Heart right ventricle (tissue), 16 donors: ENCODE results near the gene ABCG5. TPM values are rescaled to one million over a fixed set of nuclear protein-coding genes. Genes with fewer than 3 reads are reported as not detected.

ENCODE experiments used
- ATAC-seq, 8 donors: fragments of 200-7000 bp; cut with Tn5 transposase; one replicate each; pipeline ENCODE4 v1.9.1; 2020; ENCODE audit warnings: mild to moderate bottlenecking in 8 of 8, moderate library complexity in 8 of 8, moderate number of reproducible peaks in 1 of 8
- DNase-seq, 2 donors: peaks; one replicate each; pipeline ENCODE4 v3.0.0-alpha.2; 2020
- H3K27ac ChIP-seq, 10 donors: fragments of 200-600 bp; sonication (generic) in 2 of 10; one replicate each; pipeline versions ENCODE4 v1.5.0 to v1.8.0; 2020 to 2022; ENCODE audit warnings: mild to moderate bottlenecking in 3 of 10
- H3K27me3 ChIP-seq, 7 donors: fragments of 200-600 bp; one replicate each; pipeline ENCODE4 v1.8.0; 2021 to 2022; ENCODE audit warnings: mild to moderate bottlenecking in 2 of 7
- H3K36me3 ChIP-seq, 9 donors: fragments of 200-600 bp; sonication (generic) in 1 of 9; one replicate each; pipeline versions ENCODE4 v1.5.0 to v1.8.0; 2020 to 2022; ENCODE audit warnings: mild to moderate bottlenecking in 2 of 9
- H3K4me1 ChIP-seq, 9 donors: fragments of 200-600 bp; sonication (generic) in 1 of 9; one replicate each; pipeline versions ENCODE4 v1.5.0 to v1.8.0; 2020 to 2022; ENCODE audit warnings: mild to moderate bottlenecking in 4 of 9
- H3K4me3 ChIP-seq, 10 donors: fragments of 200-600 bp; sonication (generic) in 2 of 10; one replicate each; pipeline versions ENCODE4 v1.5.0 to v1.8.0; 2020 to 2022; ENCODE audit warnings: mild to moderate bottlenecking in 7 of 10, moderate library complexity in 2 of 10
- H3K9me3 ChIP-seq, 11 donors: fragments of 200-600 bp in 10 of 11; sonication (generic) in 2 of 11; one replicate each; pipeline versions ENCODE4 v1.5.0 to v1.8.0; 2013 to 2022; ENCODE audit warnings: mild to moderate bottlenecking in 2 of 11, control low read depth in 1 of 11, moderate library complexity in 1 of 11
- CTCF ChIP-seq, 9 donors: fragments of 200-600 bp; sonication (generic) in 2 of 9; IDR thresholded peaks; one replicate each; pipeline versions ENCODE4 v1.5.0 to v1.8.0; 2021 to 2022; ENCODE audit warnings: antibody characterized with exemption in 9 of 9, mild to moderate bottlenecking in 5 of 9, moderate library complexity in 1 of 9
- WGBS, 2 donors: extraction: QIAGEN DNeasy Blood & Tissue Kit; methylation state at CpG; one replicate each; pipeline ENCODE4 v1.1.7; 2013; ENCODE audit warnings: inconsistent platforms in 1 of 2; 5-methylcytosine and 5-hydroxymethylcytosine counted together
- intact Hi-C, 10 donors: fragments of 100-400 bp; cut with DNase I; formaldehyde crosslinking; loops; one replicate each; pipeline versions ENCODE4 v1.11.1 to v1.14.2; 2022
- polyA plus RNA-seq, 2 donors: library from polyadenylated mRNA; stranded (reverse); fragments of 200-250 nt; gene quantifications; one replicate each; pipeline ENCODE4 v1.2.3, GENCODE V29; 2013
- total RNA-seq, 10 donors: library from RNA; stranded (reverse); fragmentation: NEBNext Ultra II Directional in 3 of 10; extraction: Animal tissue kit (Norgen Biotek cat#: 25700) in 3 of 10; gene quantifications; one replicate each; pipeline versions ENCODE4 v1.2.1 to v1.2.4, GENCODE V29; 2021 to 2023
- donor health status: Arrhythmogenic right ventricular cardiomyopathy.
- donor health status: ischemic (EF 13 %, LVEDD 7.1; RV severe dilation, severe dysfunction).
- donor health status: healthy with polysubstance abuse.
- donor health status: DM: no; HTN: yes; CAD: no.
- donor health status: DM: no; HTN: no; CAD: no.
- donor health status: ischemic (EF 25% LVEDD 6.9; RV normal size, moderate dysfunction).
- donor health status: ischemic (EF 25% LVEDD 5.7; RV mildly dilated, moderate dysfunction).
- donor health status: healthy.
- donor health status: DM: yes; HTN: yes; CAD: no.
- donor health status: Ischemic cardiomyopathy.
- donor health status: ischemic (EF 35%, LVEDD 5.7; RV mildly dilated, moderate dysfunction).
- donor health status: nonischemic (EF 11% LVEDD 7.7; RV severe dilation, severe dysfunction).
- donor health status: DM: yes; HTN: yes; CAD: no.
- donor health status: PGD.
- donor health status: ischemic (EF 29% LVEDD 5.4; RV normal size, mild dysfunction).
- donor health status: nonischemic (EF 23%, LVEDD 6.1; RV moderate dilation, normal function).

The ABCG5 gene
- total and polyA plus RNA-seq, 12 donors = 0.13 TPM; not detected in 11

- no peak for ATAC-seq
- H3K36me3 ChIP-seq = no peaks in the 10 kb centered on the region
- peaks cover 0 to under 1% (median 0%) of the 10 kb centered on the region in 9 donors for H3K4me1 ChIP-seq
- DNase-seq = no peak
- H3K27me3 ChIP-seq = peaks cover 7 to 34% (median 25%) of the 10 kb centered on the region in 7 donors
- H3K4me3 ChIP-seq = no peak overlapping the region
- H3K9me3 ChIP-seq = no peaks in the 10 kb centered on the region
- 94 to 95% methylated on average over 17 of the region's 17 CpGs for WGBS, 2 donors
- TF ChIP-seq CTCF (IDR thresholded peaks at IDR 0.05) = no peak
- no peak overlapping the region for H3K27ac ChIP-seq
- intact Hi-C loops = no loop called here
Observed at GRCh38 chr2:43826305-43827250, 12.1 kb downstream of the ABCG5 start.

- 71 to 74% methylated on average over 3 of the region's 3 CpGs for WGBS, 2 donors
- Histone ChIP-seq H3K4me3 (no peak overlapping the region), H3K27me3 (peaks cover under 1 to 27% (median 19%) of the 10 kb centered on the region in 7 donors), H3K9me3 (no peaks in the 10 kb centered on the region), H3K4me1 (no peaks in the 10 kb centered on the region), H3K36me3 (no peaks in the 10 kb centered on the region), H3K27ac (no peak overlapping the region)
- intact Hi-C loops = no loop called here
- no peak for TF ChIP-seq CTCF (IDR thresholded peaks at IDR 0.05)
- DNase-seq (no peak), ATAC-seq (no peak)
Observed at GRCh38 chr2:43825841-43826240, 12.8 kb downstream of the ABCG5 start.

GRCh38 chr2:43824951-43825493 lies 13.6 kb downstream of the ABCG5 start:
- no peak for ATAC-seq
- intact Hi-C loops = no loop called here
- WGBS, 2 donors = 79 to 87% methylated on average over 12 of the region's 12 CpGs

More at GRCh38 chr2:43824951-43825493, 13.6 kb downstream of the ABCG5 start:
- no peaks in the 10 kb centered on the region for H3K4me1 ChIP-seq
- H3K9me3 ChIP-seq = no peaks in the 10 kb centered on the region
- peaks cover 0 to 20% (median 13%) of the 10 kb centered on the region in 7 donors for H3K27me3 ChIP-seq
- no peak for DNase-seq
- no peak overlapping the region for H3K27ac ChIP-seq
- H3K4me3 ChIP-seq = no peak overlapping the region
- no peak for TF ChIP-seq CTCF (IDR thresholded peaks at IDR 0.05)
- no peaks in the 10 kb centered on the region for H3K36me3 ChIP-seq
